ENCODE data around the gene EXOC8.
A peak's percentile ranks its signal among the peaks of the same experiment; 100 is the strongest.

EXOC8 gene

GRCh38 chr1:231317306-231318014, 20.2 kb downstream of the EXOC8 start:
- no peak for DNase-seq (ENCODE audit: low read depth in 4 of 4, low spot score in 1 of 4)

GRCh38 chr1:231315887-231316286, 21.8 kb downstream of the EXOC8 start:
- peak in 2 of 4 experiments; percentile 7 to 28 for DNase-seq (ENCODE audit: low read depth in 4 of 4, low spot score in 1 of 4)

GRCh38 chr1:231313661-231314060, 24.0 kb downstream of the EXOC8 start:
- DNase-seq (ENCODE audit: low read depth in 4 of 4, low spot score in 1 of 4) = no peak

GRCh38 chr1:231312432-231312788, 25.2 kb downstream of the EXOC8 start:
- no peak for DNase-seq (ENCODE audit: low read depth in 4 of 4, low spot score in 1 of 4)

GRCh38 chr1:231311720-231312431, 25.8 kb downstream of the EXOC8 start:
- DNase-seq (ENCODE audit: low read depth in 4 of 4, low spot score in 1 of 4) = no peak

- no peak for DNase-seq (ENCODE audit: low read depth in 4 of 4, low spot score in 1 of 4)
Measured at GRCh38 chr1:231310391-231310934, 27.2 kb downstream of the EXOC8 start.

GRCh38 chr1:231301990-231302389, 35.7 kb downstream of the EXOC8 start:
- DNase-seq (ENCODE audit: low read depth in 4 of 4, low spot score in 1 of 4) = no peak

GRCh38 chr1:231295938-231296337, 41.7 kb downstream of the EXOC8 start:
- DNase-seq (ENCODE audit: low read depth in 4 of 4, low spot score in 1 of 4) = no peak

- no peak for DNase-seq (ENCODE audit: low read depth in 4 of 4, low spot score in 1 of 4)
Measured at GRCh38 chr1:231286603-231287002, 51.0 kb downstream of the EXOC8 start.

GRCh38 chr1:231284441-231284840, 53.2 kb downstream of the EXOC8 start:
- DNase-seq (ENCODE audit: low read depth in 4 of 4, low spot score in 1 of 4) = no peak
